Erythroblast (primary cell): ENCODE results near the gene ICAM2.

ENCODE experiments used
- DNase-seq, 2 experiments: peaks; one replicate each; lab custom pipeline; 2025; lab: John Stamatoyannopoulos, UW
- GATA1 ChIP-seq: IDR thresholded peaks from 2 replicates; pipeline ENCODE4 v1.6.1; 2011; ENCODE audit warnings: low read depth, mild to moderate bottlenecking, control low read depth, low read length, moderate library complexity
- POLR2A ChIP-seq: IDR thresholded peaks from 2 replicates; pipeline ENCODE4 v1.6.1; 2011; ENCODE audit warnings: mild to moderate bottlenecking, low read length

The ICAM2 gene

DNA sequence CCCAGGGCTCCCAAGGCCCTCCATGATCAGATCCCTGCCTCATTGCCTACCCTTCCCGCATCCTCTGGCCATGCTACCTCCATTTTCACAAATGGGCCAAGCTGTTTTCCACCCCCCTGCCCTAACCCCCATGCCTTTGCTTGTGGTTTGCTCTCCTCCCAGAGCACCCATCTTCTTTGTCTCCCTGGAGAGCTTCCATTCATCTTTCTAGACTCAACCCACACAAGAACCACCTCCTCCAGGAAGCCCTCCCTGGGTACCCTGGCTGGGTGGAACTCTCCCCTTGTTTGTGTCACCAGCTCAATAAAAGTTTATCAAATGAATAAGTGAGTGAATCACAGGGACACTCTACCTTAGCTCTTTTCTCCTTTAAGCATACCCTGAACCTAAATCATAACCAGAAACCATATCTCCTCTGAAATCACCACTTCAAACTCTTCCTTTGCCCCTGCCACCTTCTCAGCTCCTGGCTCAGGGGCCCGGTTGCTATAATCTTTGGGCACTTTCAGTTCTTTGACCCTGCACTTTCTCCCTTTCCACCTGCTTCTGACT lies 44.8 kb downstream of the ICAM2 start:
- DNase-seq: no peak
- TF ChIP-seq POLR2A (no peak), GATA1 (no peak)

DNA sequence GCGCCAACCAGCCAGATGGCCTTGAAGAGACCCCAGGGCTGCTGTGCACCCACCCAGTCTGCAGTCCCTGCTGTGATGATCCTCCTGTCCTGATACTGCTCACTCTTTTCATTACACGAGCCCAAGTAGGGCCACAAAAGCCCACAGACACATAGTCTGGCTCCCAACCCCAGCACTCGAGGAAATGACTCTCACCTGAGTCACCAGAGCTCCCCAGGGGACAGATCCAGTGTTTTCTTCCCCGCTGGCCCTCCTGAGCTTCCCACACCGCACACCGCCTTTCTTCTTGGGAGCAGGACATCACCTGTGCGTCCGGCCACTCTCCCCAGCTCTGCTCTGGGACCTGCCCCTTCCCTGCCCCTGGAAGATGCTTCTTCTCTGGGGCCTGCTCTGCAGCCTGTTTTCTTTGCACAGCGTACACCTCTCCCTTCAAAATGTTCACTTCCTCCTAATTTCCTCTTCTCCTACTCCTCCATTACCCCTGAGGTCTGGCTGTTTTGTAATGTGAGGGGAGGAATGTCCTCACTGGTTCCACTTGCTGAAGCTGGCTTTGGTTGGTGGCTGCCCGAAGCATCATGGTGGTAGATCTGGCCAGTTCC lies 45.7 kb downstream of the ICAM2 start:
- TF ChIP-seq POLR2A (no peak), GATA1 (no peak)
- DNase-seq: no peak

DNA sequence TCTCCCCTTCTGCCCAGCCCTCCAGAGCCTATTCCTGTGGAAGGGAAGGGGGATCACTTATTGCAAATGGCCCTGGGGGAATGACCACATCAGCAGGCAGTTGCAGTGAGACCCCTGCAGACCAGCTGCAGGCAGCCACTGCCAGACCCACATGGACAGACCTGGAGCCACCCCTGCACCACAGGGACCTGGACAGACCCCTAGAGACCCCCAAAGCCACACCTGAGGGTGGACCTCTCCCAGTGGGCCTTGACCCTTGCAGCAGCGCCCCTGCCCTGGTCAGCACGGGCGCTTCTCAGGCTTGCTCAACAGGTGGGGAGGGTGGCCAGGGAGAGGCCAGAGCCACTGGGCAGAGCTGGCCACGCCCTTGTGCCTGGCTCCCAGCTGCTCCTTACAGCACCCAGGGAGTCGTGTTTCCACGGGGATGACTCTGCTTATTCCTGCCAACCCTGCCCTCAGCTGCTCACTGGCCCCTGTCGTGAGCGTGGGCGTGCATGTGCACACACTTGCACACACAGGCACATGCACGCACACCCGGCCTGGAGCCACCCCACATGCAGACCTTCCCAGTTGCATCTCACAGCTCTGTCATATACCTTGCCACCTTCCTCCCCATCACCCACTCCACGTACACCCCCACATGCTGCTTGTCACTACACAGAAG lies 46.4 kb downstream of the ICAM2 start:
- DNase-seq: no peak
- TF ChIP-seq GATA1 (no peak), POLR2A (no peak)

DNA sequence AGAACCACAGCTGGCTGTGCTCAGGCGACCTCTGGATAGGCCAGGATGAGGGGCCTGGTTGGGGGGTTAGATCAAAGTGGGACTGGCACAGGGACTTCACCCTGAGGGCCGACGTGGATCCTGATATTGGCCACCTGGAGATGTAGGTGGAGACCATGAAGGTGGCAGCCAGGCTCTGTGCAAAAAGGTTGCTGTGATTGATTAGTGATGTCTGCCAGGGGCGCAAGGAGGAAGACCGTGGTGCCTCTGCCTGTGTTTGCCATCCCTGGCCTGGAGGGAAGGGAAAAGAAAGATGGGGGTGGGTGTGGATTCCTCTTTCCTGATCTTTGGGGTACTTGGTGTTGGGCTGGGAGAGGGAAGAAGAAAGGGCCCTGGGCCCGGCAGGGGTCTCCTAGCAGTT lies 47.2 kb downstream of the ICAM2 start:
- no peak for DNase-seq
- TF ChIP-seq POLR2A: no peak
- no peak for TF ChIP-seq GATA1

DNA sequence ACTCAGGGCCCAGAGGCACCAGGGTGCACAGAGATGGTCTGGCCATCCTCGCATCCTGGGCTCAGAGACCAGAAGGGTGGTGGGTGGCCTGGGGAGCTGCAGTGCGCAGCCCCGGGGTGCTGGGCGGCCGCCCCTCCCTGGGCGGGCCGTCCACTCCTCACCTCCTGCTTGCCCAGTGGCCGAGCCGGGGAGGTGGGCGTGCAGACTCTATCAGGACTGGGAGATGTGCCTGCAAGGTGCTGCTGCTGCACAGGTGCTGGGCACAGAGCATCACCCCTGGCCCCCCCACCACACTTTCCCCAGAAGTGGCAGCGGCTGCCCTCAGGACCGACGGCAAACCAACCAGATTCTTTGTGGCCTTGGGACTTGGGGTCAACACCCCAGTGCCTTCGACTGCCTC lies 47.6 kb downstream of the ICAM2 start, which contains the start of gene SCN4A:
TSS of gene SCN4A (minus strand) at position 123 of the 400 bp plus-strand sequence. CDS start at position 46, 77 bp downstream.
- DNase-seq: no peak
- TF ChIP-seq GATA1 (no peak), POLR2A (no peak)

DNA sequence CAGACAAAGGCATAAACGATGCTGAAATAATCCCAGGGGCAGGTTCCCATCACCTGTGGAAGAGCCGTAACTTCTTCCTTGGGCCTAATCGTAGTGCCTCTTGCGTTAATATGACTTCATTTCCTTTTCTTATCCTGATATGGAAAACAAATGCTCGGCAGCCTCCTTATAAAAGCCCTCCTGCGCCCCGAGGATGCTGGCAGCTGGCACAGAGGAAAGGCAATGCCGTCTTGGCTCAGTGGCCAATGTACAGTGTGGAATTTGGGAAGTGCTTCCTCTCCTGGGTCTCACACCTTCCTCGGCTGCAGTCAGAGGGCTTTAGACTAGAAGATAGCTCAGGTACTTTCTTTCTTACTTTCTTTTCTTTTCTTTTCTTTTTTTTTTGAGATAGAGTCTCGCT lies 51.2 kb downstream of the ICAM2 start:
- no peak for DNase-seq
- TF ChIP-seq GATA1 (no peak), POLR2A (no peak)

DNA sequence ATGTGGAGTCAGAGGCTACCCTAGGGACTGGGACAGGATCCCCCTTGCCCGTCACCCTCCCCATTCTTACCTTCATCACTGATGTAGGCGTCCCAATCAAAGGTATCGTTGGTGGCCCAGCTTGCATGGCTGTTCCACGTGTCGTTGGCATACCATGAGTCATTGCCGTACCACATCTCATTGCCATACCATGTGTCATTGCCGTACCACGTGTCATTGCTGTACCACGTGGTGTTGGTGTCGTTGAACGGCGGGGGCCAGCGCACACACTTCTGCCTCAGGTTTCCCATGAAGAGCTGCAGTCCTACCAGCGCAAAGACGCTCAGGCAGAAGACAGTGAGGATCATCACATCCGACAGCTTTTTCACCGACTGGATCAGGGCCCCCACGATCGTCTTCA lies 52.5 kb downstream of the ICAM2 start:
- no peak for TF ChIP-seq POLR2A
- TF ChIP-seq GATA1: no peak
- no peak for DNase-seq

DNA sequence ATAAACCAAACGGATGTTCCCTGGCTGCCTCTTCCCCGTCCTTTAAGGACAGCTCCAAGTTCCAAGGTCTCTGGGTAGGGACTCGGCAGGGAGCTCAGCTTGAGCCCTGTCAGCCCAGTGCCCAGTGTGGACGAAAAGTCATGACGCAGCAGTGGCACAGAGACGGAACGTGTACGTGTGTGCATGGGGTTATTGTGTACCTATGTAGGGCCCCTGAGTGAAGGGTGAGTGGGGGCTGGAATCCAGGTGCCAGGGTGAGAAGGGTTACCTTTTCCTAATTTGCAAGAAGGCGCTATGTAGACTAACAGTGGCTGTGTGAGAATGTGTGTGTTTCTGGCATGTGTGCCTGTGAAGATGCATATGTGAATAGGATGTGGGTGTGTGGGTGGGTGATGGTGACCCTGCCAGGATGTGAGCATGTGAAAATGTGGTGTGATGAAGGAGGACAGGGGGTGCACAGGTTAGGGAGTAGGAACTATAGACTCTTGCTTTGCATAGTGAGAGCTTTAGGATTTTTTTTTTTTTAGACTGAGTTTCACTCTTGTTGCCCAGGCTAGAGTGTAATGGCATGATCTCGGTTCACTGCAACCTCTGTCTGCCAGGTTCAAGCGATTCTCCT lies 53.7 kb downstream of the ICAM2 start:
- no peak for TF ChIP-seq GATA1
- no peak for TF ChIP-seq POLR2A
- no peak for DNase-seq

DNA sequence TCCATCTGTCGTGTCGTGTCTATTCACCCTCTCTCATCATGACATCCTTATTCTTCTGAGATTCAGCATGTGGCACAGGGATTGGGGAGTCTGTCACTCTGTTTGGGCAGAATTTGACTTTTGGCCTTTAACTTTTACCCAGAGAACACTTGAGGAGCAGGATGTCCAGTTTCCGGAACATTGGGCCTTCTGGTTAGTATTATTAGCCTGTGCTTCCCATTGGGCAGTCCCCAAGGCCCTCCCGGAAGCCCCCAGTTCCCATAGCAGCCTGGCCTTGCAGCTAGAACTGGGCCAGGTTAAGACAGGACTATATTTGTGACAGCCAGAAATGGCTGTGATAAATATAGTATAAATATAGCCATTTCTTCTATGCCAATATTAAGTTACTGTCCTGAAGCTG lies 57.3 kb downstream of the ICAM2 start:
- DNase-seq: no peak
- no peak for TF ChIP-seq GATA1
- TF ChIP-seq POLR2A: no peak

DNA sequence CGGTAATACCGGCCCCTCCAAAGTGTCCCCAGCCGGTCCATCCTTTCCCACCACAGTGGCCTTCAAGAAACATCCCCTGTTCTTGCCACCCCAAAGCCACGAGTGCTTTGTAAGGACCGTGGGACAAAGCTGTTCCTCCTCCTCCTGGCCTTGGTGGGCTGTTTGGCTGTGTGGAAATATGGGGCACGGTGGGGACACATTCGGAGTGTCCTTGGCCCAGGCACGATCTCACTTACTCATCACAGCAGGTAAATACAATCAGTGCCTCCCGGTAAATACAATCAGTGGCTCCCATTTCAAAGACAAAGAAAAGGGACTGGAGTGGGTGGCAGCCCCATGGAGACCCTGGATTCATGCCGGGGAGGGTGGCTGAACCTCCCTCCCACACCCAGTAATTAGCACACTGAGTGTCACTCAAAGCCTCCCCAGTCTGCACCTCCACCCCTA lies 58.1 kb downstream of the ICAM2 start:
- no peak for DNase-seq
- TF ChIP-seq POLR2A (no peak), GATA1 (no peak)

DNA sequence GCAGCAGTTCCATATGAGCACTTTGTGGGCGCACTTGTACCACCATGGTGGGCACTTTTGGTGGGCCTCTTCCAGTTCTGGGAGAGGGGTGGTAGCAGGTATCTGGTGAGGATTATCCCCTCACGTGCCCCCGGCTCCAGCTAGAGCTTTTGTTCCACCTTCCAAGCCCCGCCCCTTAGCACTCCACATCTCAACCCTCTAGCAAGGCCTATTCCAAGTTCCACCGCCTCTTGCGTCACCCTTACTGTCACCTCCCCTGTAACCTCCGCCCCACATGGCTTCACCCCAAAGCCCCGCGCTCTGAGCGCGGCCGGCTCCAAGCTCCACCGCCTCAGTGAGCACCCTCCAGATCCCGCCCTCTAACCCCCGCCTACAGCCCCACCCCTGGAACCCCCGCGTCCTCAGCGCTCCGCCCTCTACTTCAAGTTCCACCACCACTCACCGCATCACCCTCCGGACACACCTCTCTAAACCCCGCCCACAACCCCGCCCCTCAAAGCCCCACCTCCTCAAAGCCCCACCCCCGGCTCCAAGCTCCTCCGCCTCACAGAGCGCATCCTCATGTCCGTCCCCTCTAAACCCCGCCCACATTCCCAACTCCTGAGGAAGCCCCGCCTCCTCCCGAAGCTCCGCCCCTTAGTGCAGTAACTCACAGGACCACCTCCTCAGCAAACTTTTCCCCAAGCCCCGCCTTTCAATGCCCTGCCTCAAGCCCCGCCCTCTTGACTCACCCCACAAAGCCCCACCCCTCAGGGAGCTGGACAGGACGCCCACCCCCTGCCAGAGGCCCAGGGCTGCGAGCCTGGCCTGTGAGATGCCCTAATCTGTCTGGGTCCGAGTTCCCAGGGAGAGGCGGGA lies 58.8 kb downstream of the ICAM2 start:
- TF ChIP-seq POLR2A (no peak), GATA1 (no peak)

DNA sequence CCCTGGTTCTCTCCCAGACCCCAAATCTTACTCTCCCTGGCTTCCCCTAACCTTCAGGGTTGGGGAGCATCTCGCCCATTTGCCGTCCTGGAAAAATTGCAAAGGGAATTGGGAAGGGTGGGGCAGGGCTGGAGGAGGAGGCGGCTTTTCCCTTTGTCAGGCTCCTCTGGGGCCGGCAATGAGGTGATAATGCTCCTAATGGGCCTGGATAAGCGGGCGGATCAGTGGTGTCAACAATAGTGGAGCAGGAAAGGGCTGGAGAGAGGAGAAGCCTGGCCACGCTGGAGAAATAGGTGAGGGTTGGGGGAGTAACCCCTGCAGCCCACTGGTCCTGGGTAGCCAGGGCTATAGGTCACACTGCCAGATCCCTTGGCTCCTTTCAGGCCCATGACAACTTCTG lies 60.0 kb downstream of the ICAM2 start:
- TF ChIP-seq GATA1: no peak
- no peak for TF ChIP-seq POLR2A
- DNase-seq: no peak

More for the DNA sequence above, 58.8 kb downstream of the ICAM2 start:
- DNase-seq: peak; percentile 89 to 93

DNA sequence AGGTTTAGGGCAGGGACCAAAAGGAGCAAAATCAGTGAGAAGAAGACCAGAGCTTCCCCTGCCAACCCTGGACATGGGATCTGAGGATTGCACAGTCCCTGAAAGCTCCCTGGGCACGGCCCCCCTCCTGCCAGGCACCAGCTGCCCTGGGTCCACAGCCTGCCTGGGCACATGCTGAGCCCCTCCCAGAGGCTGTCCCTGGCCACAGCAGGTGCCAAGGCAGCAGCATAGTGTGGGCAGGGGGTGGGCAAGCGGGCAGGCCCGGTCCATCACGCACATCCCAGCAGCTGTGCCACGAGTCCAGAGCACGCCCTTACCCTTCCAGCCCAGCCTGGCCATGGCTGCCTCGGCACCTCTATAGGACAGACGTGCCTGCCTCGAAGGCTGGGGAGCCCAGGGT lies 60.4 kb downstream of the ICAM2 start:
- no peak for DNase-seq
- TF ChIP-seq GATA1: no peak
- TF ChIP-seq POLR2A: no peak

DNA sequence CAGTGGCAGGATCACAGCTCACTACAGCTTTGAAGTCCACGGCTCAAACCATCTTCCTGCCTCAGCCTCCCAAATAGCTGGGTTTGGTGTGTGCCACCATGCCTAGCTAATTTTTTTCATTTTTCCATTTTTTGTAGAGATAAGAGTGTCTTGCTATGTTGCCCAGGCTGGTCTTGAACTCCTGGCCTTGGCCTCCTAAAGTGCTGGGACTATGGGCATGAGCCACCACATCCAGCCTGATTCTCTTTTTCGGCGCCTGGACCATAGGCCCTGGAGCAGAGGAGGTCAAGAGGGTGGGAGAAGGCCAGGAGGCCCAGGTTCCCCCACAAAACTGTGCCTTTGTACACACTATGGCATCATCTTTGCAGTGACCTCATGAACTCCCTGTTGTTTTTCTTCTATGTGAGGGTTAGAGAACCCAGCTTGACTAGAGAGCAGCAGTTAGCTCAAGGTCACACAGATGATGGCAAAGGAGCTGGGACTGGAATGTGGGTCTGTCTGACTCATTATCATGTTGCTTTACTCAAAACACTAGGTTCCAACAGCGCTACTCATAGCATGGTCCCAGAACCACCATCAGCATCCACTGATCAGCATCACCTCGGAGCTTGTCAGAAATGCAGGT lies 64.0 kb downstream of the ICAM2 start:
- TF ChIP-seq POLR2A: no peak
- no peak for TF ChIP-seq GATA1
- DNase-seq: no peak
